Fibroblast of mammary gland (primary cell): Measurements from ENCODE around the gene FOXC1.
A peak's percentile ranks its signal among the peaks of the same experiment; 100 is the strongest.

Source experiments
- DNase-seq: peaks from one replicate; pipeline ENCODE4 v3.0.0-alpha.2; 2010; ENCODE audit warnings: low read depth
- H3K4me3 ChIP-seq: 2 replicates; pipeline ENCODE4 v1.5.1; 2011; ENCODE audit warnings: low read depth, mild to moderate bottlenecking, low read length, moderate library complexity; ENCODE audit not compliant: control insufficient read depth
- TF ChIP-seq, protein P1 (sequence below): conservative IDR thresholded peaks from 2 replicates; pipeline ENCODE4 v1.5.1; 2011; ENCODE audit warnings: low read depth, low read length, inconsistent platforms; ENCODE audit not compliant: control insufficient read depth, insufficient read depth

FOXC1 gene

DNA sequence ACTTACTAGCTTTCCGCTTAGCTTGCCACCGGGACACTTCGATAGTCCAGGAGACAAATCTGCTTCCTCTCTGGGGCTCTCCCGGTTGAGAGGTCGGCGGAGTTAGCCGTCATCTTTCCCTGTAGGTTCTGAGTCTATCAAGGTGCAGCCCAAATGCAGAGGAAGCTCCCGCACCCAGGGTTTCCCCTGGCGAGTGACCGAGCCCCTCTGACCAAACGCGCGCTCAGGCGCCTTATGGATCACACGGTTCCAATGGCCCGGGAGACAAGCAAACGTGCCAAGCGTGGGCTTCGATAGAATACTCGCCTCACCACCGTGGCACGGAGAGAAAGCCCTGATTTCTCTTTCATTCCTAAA is 15.8 kb upstream of the FOXC1 start:
- no peak for DNase-seq

DNA sequence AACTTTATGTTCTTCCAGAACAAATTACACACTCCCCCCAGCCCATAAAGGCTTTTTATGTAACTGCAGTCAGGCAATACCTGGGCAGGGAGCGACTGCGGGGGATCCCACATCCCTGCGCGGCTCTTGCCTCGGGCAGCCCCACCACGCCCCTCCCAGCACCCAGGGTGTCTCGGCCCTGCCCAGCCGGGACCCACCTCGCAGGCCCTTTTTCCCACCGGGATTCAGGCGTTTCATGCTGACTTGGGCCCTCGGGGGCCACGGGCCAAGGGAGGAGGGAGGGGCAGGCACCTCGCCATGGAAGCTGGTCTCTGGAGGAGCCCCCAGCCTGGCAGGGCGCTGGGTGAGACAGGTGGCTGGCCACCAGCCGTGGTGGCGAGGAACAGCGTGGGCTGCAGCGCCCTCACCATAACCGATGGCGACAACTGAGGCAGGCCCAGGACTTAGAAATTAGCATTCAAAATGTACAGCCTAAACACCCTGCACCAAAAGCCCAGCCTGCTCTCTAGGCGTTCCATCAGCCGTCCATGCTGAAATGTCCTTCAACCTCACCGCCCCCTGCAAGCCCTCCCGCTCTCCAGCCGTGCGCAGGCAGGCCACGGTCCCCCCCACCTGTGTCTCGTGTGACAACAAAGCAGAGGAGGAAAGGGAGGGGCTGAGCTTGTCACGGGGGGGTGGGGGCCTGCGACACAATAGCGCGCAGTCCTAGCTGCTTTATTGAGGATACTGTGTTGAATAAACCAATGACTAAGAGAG is 15.1 kb upstream of the FOXC1 start:
- DNase-seq, result no peak
- TF ChIP-seq, protein P1, sequence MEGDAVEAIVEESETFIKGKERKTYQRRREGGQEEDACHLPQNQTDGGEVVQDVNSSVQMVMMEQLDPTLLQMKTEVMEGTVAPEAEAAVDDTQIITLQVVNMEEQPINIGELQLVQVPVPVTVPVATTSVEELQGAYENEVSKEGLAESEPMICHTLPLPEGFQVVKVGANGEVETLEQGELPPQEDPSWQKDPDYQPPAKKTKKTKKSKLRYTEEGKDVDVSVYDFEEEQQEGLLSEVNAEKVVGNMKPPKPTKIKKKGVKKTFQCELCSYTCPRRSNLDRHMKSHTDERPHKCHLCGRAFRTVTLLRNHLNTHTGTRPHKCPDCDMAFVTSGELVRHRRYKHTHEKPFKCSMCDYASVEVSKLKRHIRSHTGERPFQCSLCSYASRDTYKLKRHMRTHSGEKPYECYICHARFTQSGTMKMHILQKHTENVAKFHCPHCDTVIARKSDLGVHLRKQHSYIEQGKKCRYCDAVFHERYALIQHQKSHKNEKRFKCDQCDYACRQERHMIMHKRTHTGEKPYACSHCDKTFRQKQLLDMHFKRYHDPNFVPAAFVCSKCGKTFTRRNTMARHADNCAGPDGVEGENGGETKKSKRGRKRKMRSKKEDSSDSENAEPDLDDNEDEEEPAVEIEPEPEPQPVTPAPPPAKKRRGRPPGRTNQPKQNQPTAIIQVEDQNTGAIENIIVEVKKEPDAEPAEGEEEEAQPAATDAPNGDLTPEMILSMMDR, result no peak
- H3K4me3 ChIP-seq, result no peak overlapping the region

More for the DNA sequence above, 15.8 kb upstream of the FOXC1 start:
- TF ChIP-seq, protein P1, result no peak
- no peak overlapping the region for H3K4me3 ChIP-seq

DNA sequence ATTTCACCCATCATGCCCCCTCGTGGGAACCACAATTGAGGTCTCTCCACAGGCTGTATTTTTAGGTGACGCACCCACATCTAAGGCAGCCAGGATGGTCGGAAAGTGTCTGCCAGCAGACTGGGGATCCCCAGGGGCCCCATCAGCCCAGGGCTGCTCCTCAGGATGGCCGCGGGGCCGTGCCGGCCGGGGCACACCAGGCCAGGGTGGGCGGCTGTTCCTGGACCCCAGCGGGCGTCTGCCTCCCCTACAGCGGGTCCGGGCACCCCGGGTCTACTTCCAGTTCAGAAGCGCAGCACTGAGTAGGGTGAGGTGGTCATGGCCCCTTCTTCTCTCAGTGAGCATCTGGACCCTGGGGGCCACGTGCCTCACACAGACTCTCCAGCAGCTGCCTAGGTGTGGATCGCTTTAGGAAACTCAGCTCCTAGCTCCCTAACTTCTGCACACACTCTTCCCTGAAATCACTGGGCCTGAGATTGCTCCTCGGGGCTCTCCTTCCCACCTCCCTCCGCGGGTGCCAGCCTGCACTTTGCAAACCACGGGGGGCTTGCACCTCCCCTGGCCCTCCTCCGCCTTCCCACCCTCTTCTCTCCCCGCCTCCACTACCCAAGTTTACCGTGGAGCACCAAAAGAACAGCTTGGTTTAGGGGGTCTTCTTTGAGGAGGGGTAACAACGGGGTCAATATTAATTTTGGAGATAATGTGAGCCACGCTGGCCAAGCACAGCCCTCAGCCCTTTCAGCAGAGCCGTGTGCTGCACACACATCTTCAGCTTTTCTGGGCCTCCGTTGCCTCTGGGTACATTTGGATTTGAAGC is 14.2 kb upstream of the FOXC1 start:
- TF ChIP-seq, protein P1, result no peak
- H3K4me3 ChIP-seq, result no peak overlapping the region
- no peak for DNase-seq

DNA sequence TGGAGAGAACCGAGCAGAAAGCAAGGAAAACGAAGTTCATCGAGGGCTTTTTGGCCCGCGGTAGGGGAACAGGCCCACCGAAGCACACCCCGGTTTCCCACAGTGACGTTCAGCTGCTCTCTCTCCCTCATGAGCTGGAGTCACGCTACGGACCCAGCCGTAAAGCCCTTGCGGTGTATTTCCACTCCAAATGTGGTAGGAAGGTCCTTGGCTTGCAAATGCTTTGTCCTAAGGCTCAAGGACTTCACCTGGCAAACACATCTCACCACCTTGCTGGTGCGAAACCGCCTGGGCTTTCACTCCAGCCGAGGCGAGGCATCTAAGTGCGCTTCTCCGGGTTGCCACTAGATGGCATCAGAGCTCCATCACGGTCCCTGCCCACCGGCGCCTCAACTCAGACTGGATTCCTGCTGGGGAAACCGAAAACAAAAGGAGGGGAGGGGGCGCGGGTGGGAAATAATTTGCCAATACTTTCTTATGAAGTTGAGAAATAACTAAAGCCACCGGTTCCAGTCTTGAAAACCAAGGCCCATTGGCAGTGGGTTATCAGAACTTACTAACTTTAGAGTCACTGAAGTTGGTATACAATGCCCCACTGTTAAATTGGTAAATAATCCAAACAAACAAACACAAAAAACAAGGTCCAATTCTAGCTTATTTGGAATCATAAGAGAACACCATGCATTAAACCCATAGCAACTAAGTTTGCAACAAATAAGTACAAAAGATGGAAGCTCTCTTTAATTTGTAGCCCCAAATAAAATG is 13.4 kb upstream of the FOXC1 start:
- TF ChIP-seq, protein P1, result peak; percentile 83
- peak; percentile 49 for DNase-seq
- H3K4me3 ChIP-seq, result no peak overlapping the region

DNA sequence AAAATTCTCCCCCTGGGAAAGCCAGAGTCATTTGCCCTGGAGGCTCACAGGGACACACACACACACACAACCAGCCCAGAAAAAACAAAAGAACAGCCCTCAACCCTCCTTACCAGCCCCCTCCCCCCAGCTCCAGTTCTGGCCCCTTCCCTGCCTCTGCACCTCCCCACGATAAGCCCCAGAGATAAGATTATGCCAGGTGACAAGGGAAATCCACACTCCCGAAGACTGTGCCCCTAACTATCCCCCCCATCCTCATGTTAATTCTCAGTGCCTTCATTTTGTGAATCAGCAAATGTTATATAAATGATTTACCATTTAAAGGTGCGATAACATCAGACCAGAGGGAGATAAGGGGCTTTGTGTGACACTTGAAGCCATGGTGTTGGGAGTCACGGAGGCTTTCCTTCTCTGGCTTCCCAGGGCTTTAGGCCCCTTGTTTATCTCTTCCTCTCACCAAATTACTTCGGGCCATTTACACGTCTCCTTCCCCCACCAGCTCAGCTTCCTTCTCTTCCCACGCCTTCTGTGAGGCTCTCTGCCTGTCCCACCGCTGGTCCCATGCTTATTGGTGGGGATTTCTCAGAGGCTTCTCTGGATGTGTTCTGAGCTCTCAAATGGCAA is 12.5 kb upstream of the FOXC1 start:
- DNase-seq, result no peak
- TF ChIP-seq, protein P1, result no peak
- H3K4me3 ChIP-seq, result no peak overlapping the region

DNA sequence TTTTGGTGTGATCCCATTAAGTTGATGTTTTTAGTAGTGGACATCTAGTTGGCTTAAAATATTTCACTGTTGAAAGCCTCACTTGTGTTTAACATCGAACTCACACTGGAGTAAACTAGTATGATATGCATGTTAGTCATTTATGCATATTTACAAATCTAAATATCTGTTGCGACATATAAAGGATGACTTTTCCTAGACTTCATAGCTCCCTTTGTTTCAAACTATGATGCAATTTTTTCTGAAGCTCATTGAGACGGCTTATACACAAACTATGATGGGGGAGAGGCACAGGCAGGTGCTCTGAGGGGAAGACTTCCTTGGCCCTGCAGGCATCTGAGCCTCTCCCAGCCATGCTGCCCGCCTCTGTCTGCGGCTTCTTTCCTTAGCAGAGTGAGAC is 11.8 kb upstream of the FOXC1 start:
- TF ChIP-seq, protein P1, result no peak
- no peak overlapping the region for H3K4me3 ChIP-seq
- peak; percentile 74 for DNase-seq
